CD4-positive, alpha-beta T cell treated with Interleukin-12 subunit alpha and Interleukin-12 subunit beta, for 1 hour (primary cell): ENCODE results near the gene MYRFL.
"Not testable (repeated sequence)": the region's sequence is repeated elsewhere in the genome, so short reads cannot be mapped to it uniquely, and the experiment has no call there.

Source experiments
- DNase-seq: peaks from one replicate; pipeline ENCODE4 v3.0.0-alpha.2; 2020

Gene MYRFL

GRCh38 chr12:69994086-69994485 lies 169.1 kb downstream of the MYRFL start:
- DNase-seq = not testable (repeated sequence)

GRCh38 chr12:69994724-69995173 lies 169.7 kb downstream of the MYRFL start:
- DNase-seq = no peak

- DNase-seq = no peak
Measured at GRCh38 chr12:69996241-69996640, 171.2 kb downstream of the MYRFL start.

- no peak for DNase-seq
Measured at GRCh38 chr12:69996722-69997121, 171.7 kb downstream of the MYRFL start.

- no peak for DNase-seq
Measured at GRCh38 chr12:69998011-69998410, 173.0 kb downstream of the MYRFL start.

- DNase-seq = no peak
Measured at GRCh38 chr12:69998922-69999321, 173.9 kb downstream of the MYRFL start.

- DNase-seq = no peak
Measured at GRCh38 chr12:69999561-69999960, 174.5 kb downstream of the MYRFL start.

GRCh38 chr12:70002097-70002911 lies 177.3 kb downstream of the MYRFL start:
- DNase-seq = no peak

GRCh38 chr12:70002912-70003255 lies 177.9 kb downstream of the MYRFL start:
- DNase-seq = no peak

GRCh38 chr12:70005864-70006618 lies 181.0 kb downstream of the MYRFL start:
- DNase-seq = no peak

GRCh38 chr12:70006619-70006973 lies 181.6 kb downstream of the MYRFL start:
- DNase-seq = no peak

- no peak for DNase-seq
Measured at GRCh38 chr12:70007687-70008086, 182.7 kb downstream of the MYRFL start.
